Brain microvascular endothelial cell (primary cell): ENCODE measurements around the gene MAPKAPK5.

Source experiments
- DNase-seq: peaks from one replicate; pipeline ENCODE4 v3.0.0-alpha.2; 2020
- H3K27ac ChIP-seq: fragments of 250-450 bp; sonication (Bioruptor Pico); 2 replicates; pipeline ENCODE4 v1.5.1; 2020; ENCODE audit warnings: mild to moderate bottlenecking, moderate library complexity
- H3K27me3 ChIP-seq: fragments of 250-450 bp; sonication (Bioruptor Pico); replicated peaks from 2 replicates; pipeline ENCODE4 v1.5.1; 2020; ENCODE audit warnings: mild to moderate bottlenecking
- H3K36me3 ChIP-seq: fragments of 250-450 bp; sonication (Bioruptor Pico); replicated peaks from 2 replicates; pipeline ENCODE4 v1.5.1; 2020; ENCODE audit warnings: mild to moderate bottlenecking
- H3K4me3 ChIP-seq: 2 replicates; pipeline ENCODE4 v1.5.1; 2011; ENCODE audit warnings: low read depth, mild to moderate bottlenecking, control low read depth, low read length, moderate library complexity
- CTCF ChIP-seq: IDR thresholded peaks from 2 replicates; pipeline ENCODE4 v1.5.1; 2011; ENCODE audit warnings: low read depth, mild to moderate bottlenecking, moderate library complexity, low read length, control low read depth, inconsistent platforms; ENCODE audit errors: missing control alignments
- in situ Hi-C: cut with HindIII; loops from 2 replicates; pipeline ENCODE4 v1.10.0; 2017; ENCODE audit warnings: low sequenced_read_pairs, low pct_ligation_motif_present

Gene MAPKAPK5

GRCh38 chr12:111881716-111882115, 39.7 kb downstream of the MAPKAPK5 start:
- peaks cover 59% of the 10 kb centered on the region for H3K36me3 ChIP-seq
- no peaks in the 10 kb centered on the region for H3K27me3 ChIP-seq
- no peak for DNase-seq
- no peak overlapping the region for H3K4me3 ChIP-seq
- TF ChIP-seq CTCF = no peak
- in situ Hi-C loops = no loop called here
- H3K27ac ChIP-seq = no peak overlapping the region

- Histone ChIP-seq H3K27ac (no peak overlapping the region), H3K27me3 (no peaks in the 10 kb centered on the region), H3K36me3 (peaks cover 71% of the 10 kb centered on the region), H3K4me3 (no peak overlapping the region)
- in situ Hi-C loops = no loop called here
- TF ChIP-seq CTCF = no peak
- DNase-seq = no peak
These were observed 44.9 kb downstream of the MAPKAPK5 start for GRCh38 chr12:111886662-111887545.

GRCh38 chr12:111887926-111888745, 46.1 kb downstream of the MAPKAPK5 start:
- TF ChIP-seq CTCF = no peak
- Histone ChIP-seq H3K27me3 (no peaks in the 10 kb centered on the region), H3K36me3 (peaks cover 77% of the 10 kb centered on the region), H3K27ac (no peak overlapping the region), H3K4me3 (no peak overlapping the region)
- in situ Hi-C loops = no loop called here
- DNase-seq = no peak

GRCh38 chr12:111893287-111893686, 51.3 kb downstream of the MAPKAPK5 start:
- DNase-seq = no peak
- TF ChIP-seq CTCF = no peak
- in situ Hi-C loops = no loop called here
- H3K27ac ChIP-seq = no peak overlapping the region
- no peaks in the 10 kb centered on the region for H3K27me3 ChIP-seq
- H3K4me3 ChIP-seq = no peak overlapping the region
- H3K36me3 ChIP-seq = peaks cover 58% of the 10 kb centered on the region

GRCh38 chr12:111894556-111894955, 52.5 kb downstream of the MAPKAPK5 start:
- in situ Hi-C loops = no loop called here
- H3K27ac ChIP-seq = no peak overlapping the region
- H3K36me3 ChIP-seq = peaks cover 47% of the 10 kb centered on the region

More at GRCh38 chr12:111894556-111894955, 52.5 kb downstream of the MAPKAPK5 start:
- Histone ChIP-seq H3K4me3 (no peak overlapping the region), H3K27me3 (no peaks in the 10 kb centered on the region)
- no peak for TF ChIP-seq CTCF
- no peak for DNase-seq
